Thoracic aorta (tissue), 2 donors: ENCODE results near the gene NANOS1. TPM values are rescaled to one million over a fixed set of nuclear protein-coding genes. Genes with fewer than 3 reads are reported as not detected.
A peak's percentile ranks its signal among the peaks of the same experiment; 100 is the strongest.

ENCODE experiments used
- ATAC-seq: fragments of 150-250 bp; one replicate; pipeline ENCODE4 v1.8.0; 2017; ENCODE audit warnings: low read depth; ENCODE audit not compliant: insufficient number of reproducible peaks, low FRiP score
- DNase-seq: peaks from one replicate; pipeline ENCODE4 v3.0.0-alpha.2; 2020; ENCODE audit warnings: low spot score
- H3K27ac ChIP-seq, 2 donors: fragments of 200-600 bp; sonication (generic); 1 replicate in 1 of 2; 2 replicates in 1 of 2; pipeline ENCODE4 v1.5.1; 2016; ENCODE audit warnings: mild to moderate bottlenecking in 2 of 2, moderate library complexity in 2 of 2
- H3K27me3 ChIP-seq: fragments of 200-600 bp; sonication (generic); replicated peaks from 2 replicates; pipeline ENCODE4 v1.6.0; 2016; ENCODE audit warnings: mild to moderate bottlenecking; ENCODE audit not compliant: insufficient read depth
- H3K36me3 ChIP-seq: fragments of 200-600 bp; sonication (generic); one replicate; pipeline ENCODE4 v1.5.1; 2016
- H3K4me1 ChIP-seq, 2 donors: fragments of 200-600 bp; sonication (generic); 1 replicate in 1 of 2; 2 replicates in 1 of 2; pipeline versions ENCODE4 v1.5.1 to v1.6.0; 2016; ENCODE audit warnings: low read depth in 2 of 2, mild to moderate bottlenecking in 1 of 2; ENCODE audit not compliant: control insufficient read depth in 1 of 2
- H3K4me3 ChIP-seq: fragments of 200-600 bp; sonication (generic); 2 replicates; pipeline ENCODE4 v1.5.1; 2016; ENCODE audit warnings: mild to moderate bottlenecking
- H3K9me3 ChIP-seq: fragments of 200-600 bp; sonication (generic); 2 replicates; pipeline ENCODE4 v1.5.1; 2016
- total RNA-seq, 2 donors: library from RNA; depleted of rRNA; stranded (reverse); fragments of >200 nt; gene quantifications; one replicate each; pipeline versions ENCODE4 v1.1.0 to v1.2.3, GENCODE V29; 2016
- TF ChIP-seq, protein P1 (sequence below): fragments of 200-600 bp; sonication (generic); IDR thresholded peaks from one replicate; pipeline ENCODE4 v1.5.1; 2019; ENCODE audit warnings: antibody characterized with exemption

NANOS1 gene
- total RNA-seq, 2 donors from 2014 or later = 1.4 to 5.4 TPM

DNA sequence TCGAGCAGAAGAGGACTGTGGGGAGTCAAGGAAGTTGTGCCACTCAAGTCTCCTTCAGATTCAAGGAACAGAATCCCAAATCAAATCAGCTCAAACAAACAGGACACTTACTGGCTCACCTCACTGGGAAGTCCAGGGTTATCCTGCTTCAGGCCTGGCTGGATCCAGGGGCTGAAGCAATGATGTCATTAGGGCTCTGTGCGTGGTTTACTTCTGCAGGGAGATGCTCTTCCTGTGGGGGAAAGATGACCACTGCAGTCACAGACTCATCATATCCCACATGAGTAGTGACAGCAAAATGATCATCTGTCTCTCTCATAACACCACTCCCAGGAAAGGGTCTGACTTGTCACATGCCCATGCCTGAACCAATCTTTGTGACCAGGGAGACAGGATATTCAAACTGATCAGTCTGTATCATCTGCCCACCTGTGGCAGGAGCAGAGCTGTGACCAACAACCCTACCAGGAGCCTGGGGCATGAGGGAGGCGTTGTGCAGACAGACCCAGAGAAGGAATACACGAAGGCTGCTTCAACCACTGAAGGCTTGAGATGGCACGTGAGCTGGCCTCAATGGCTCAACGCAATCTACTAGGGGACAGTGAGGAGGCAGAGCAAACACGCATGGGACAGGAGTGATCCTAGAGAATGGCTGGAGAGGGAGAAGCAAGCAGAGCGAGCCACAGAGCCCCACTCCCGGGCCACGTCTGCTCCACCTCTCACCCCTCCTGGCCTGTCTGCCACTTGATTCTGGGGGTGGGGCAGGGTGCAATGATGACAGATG, 27.6 kb upstream of the NANOS1 start:
- no peaks in the 10 kb centered on the region for H3K36me3 ChIP-seq
- H3K4me1 ChIP-seq = peaks cover 5 to 9% of the 10 kb centered on the region in 2 donors
- no peak overlapping the region for H3K27ac ChIP-seq
- TF ChIP-seq, protein P1, sequence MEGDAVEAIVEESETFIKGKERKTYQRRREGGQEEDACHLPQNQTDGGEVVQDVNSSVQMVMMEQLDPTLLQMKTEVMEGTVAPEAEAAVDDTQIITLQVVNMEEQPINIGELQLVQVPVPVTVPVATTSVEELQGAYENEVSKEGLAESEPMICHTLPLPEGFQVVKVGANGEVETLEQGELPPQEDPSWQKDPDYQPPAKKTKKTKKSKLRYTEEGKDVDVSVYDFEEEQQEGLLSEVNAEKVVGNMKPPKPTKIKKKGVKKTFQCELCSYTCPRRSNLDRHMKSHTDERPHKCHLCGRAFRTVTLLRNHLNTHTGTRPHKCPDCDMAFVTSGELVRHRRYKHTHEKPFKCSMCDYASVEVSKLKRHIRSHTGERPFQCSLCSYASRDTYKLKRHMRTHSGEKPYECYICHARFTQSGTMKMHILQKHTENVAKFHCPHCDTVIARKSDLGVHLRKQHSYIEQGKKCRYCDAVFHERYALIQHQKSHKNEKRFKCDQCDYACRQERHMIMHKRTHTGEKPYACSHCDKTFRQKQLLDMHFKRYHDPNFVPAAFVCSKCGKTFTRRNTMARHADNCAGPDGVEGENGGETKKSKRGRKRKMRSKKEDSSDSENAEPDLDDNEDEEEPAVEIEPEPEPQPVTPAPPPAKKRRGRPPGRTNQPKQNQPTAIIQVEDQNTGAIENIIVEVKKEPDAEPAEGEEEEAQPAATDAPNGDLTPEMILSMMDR = no peak
- H3K27me3 ChIP-seq = no peaks in the 10 kb centered on the region
- H3K4me3 ChIP-seq = no peak overlapping the region
- DNase-seq (no peak), ATAC-seq (no peak)
- H3K9me3 ChIP-seq = no peaks in the 10 kb centered on the region

- Histone ChIP-seq H3K9me3 (no peaks in the 10 kb centered on the region), H3K27me3 (no peaks in the 10 kb centered on the region), H3K4me1 (peaks cover 9 to 14% of the 10 kb centered on the region in 2 donors), H3K27ac (no peak overlapping the region), H3K36me3 (no peaks in the 10 kb centered on the region), H3K4me3 (no peak overlapping the region)
- ATAC-seq (no peak), DNase-seq (no peak)
- TF ChIP-seq, protein P1 = no peak
These were observed 25.8 kb upstream of the NANOS1 start for GRCh38 chr10:119003572-119004289.

- H3K27me3 ChIP-seq = no peaks in the 10 kb centered on the region
- no peak overlapping the region for H3K27ac ChIP-seq
- H3K4me1 ChIP-seq = peaks cover 9 to 14% of the 10 kb centered on the region in 2 donors
- no peaks in the 10 kb centered on the region for H3K36me3 ChIP-seq
- DNase-seq = no peak
- H3K4me3 ChIP-seq = no peak overlapping the region
- ATAC-seq = no peak
- TF ChIP-seq, protein P1 = no peak
- no peaks in the 10 kb centered on the region for H3K9me3 ChIP-seq
These were observed 24.0 kb upstream of the NANOS1 start for GRCh38 chr10:119005362-119006043.

DNA sequence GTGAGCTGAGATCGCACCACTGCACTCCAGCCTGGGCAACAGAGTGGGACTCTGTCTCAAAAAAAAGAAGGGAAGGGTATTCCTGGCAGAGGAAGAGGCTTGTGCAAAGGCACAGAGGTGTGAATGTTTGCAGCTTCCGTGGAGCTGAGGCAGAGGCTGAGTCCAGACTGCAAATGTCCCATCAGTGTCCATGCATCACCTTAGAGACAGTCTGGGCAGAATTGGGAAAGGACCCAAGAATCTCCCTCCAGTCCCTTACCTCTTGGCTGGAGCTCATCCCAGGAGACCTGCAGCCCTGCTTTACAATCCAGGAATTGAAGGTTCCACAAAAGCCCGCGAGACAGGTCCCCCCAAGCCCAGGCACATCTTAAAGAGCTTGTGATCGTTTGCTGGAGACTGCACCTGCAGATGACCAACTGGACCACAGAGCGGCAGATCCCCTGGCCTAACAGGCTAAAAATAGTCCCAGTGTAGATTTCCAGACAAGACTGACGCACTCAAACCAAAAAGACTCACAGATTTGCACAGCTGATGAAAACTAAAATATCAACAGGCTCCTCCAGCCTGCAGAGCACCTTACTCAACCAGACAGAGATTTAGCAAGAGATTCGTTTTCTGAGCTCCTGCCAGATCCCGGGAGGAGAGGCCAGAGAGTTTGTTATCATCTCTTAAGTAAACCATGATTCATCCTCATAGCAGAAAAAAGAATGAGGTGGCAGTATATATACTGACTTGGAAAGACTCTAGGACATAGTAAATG, 22.9 kb upstream of the NANOS1 start:
- H3K9me3 ChIP-seq = no peaks in the 10 kb centered on the region
- H3K27ac ChIP-seq = peak overlapping the region; percentile 18 to 68
- H3K36me3 ChIP-seq = no peaks in the 10 kb centered on the region
- TF ChIP-seq, protein P1 = no peak
- DNase-seq = peak; percentile 68
- no peak overlapping the region for H3K4me3 ChIP-seq
- no peaks in the 10 kb centered on the region for H3K27me3 ChIP-seq
- peaks cover 9 to 14% of the 10 kb centered on the region in 2 donors for H3K4me1 ChIP-seq
- peak; percentile 38 for ATAC-seq
